Measurements from ENCODE around the gene TBXAS1. TPM values are rescaled to one million over a fixed set of nuclear protein-coding genes. Genes with fewer than 3 reads are reported as not detected.
A peak's percentile ranks its signal among the peaks of the same experiment; 100 is the strongest.

TBXAS1 gene
- total RNA-seq, 1 donor from 2014 or later: 65.4 TPM

DNA sequence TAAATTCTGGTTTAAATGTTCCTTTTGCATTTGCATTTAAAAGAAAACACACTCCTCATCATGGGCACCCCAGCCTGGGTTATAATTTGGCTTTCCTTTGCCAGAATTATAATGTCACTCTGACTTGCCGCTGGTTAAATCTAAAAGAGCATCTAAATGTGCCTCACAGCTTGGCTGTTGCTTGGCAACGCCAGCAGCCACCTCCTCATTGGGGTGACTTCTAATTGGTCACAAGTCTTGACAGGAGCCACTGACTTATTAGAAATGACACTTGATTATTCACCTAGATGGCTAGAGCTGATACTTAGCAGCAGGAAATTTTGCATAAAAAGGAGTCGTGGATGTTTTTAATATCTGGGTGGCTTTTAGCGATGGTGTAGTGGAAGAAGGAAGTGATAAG is 114.3 kb downstream of the TBXAS1 start:
- H3K9me3 ChIP-seq: no peaks in the 10 kb centered on the region
- no peak overlapping the region for H3K4me3 ChIP-seq
- intact Hi-C loops (cut with DNase I): no loop called here
- DNase-seq (no peak), ATAC-seq (no peak)
- TF ChIP-seq, protein P1, sequence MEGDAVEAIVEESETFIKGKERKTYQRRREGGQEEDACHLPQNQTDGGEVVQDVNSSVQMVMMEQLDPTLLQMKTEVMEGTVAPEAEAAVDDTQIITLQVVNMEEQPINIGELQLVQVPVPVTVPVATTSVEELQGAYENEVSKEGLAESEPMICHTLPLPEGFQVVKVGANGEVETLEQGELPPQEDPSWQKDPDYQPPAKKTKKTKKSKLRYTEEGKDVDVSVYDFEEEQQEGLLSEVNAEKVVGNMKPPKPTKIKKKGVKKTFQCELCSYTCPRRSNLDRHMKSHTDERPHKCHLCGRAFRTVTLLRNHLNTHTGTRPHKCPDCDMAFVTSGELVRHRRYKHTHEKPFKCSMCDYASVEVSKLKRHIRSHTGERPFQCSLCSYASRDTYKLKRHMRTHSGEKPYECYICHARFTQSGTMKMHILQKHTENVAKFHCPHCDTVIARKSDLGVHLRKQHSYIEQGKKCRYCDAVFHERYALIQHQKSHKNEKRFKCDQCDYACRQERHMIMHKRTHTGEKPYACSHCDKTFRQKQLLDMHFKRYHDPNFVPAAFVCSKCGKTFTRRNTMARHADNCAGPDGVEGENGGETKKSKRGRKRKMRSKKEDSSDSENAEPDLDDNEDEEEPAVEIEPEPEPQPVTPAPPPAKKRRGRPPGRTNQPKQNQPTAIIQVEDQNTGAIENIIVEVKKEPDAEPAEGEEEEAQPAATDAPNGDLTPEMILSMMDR (IDR thresholded peaks at IDR 0.05): no peak
- no peaks in the 10 kb centered on the region for H3K36me3 ChIP-seq
- no peaks in the 10 kb centered on the region for H3K27me3 ChIP-seq
- H3K4me1 ChIP-seq: no peaks in the 10 kb centered on the region
- H3K27ac ChIP-seq: no peak overlapping the region

DNA sequence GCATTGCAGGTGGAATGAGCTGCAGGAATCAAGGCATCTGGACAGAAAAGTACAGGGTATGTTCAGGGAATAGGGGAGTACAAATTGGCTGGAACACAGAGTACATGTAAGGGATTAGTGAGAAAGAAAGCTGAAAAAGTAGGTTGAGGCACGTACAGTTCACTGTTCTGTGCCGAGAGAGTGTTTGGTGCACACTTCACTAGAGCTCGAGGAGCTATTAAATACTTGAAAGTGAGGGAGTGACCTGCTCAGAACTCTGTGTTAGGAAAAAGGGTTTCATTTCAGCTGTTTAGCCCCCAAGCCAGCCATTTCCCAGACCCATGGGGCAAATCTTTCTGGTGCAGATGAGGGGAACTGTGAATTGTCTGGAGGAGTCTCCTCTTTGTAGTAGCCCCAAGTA is 115.2 kb downstream of the TBXAS1 start:
- DNase-seq: no peak
- H3K27me3 ChIP-seq: no peaks in the 10 kb centered on the region
- no peak overlapping the region for H3K27ac ChIP-seq
- H3K36me3 ChIP-seq: no peaks in the 10 kb centered on the region
- no peak overlapping the region for H3K4me3 ChIP-seq
- peak; percentile 58 for ATAC-seq
- intact Hi-C loops (cut with DNase I): no loop called here
- no peaks in the 10 kb centered on the region for H3K9me3 ChIP-seq
- H3K4me1 ChIP-seq: no peaks in the 10 kb centered on the region
- TF ChIP-seq, protein P1 (IDR thresholded peaks at IDR 0.05): no peak

DNA sequence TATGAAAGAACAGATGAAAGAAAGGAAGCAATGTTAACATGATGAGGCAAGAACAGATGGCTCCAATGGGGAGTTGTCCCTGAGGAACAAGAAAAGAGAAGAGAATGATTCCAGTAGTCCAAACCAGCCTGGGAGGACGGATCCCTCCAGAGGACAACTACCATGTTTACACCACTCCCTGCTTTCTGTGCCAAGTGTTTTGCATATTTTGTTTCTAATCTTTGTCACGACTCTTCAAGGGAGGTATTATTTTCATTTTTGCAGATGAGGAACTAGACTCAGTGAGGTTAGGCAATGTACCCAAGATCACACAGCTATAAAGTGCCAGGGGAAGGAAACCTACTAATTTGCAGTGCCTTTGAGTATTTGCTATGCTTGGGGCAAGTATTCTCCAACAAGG is 117.5 kb downstream of the TBXAS1 start:
- TF ChIP-seq, protein P1 (IDR thresholded peaks at IDR 0.05): no peak
- Histone ChIP-seq H3K4me1 (no peaks in the 10 kb centered on the region), H3K27ac (no peak overlapping the region), H3K9me3 (no peaks in the 10 kb centered on the region), H3K4me3 (no peak overlapping the region), H3K36me3 (no peaks in the 10 kb centered on the region), H3K27me3 (no peaks in the 10 kb centered on the region)
- ATAC-seq (peak; percentile 56), DNase-seq (no peak)
- intact Hi-C loops (cut with DNase I): no loop called here

DNA sequence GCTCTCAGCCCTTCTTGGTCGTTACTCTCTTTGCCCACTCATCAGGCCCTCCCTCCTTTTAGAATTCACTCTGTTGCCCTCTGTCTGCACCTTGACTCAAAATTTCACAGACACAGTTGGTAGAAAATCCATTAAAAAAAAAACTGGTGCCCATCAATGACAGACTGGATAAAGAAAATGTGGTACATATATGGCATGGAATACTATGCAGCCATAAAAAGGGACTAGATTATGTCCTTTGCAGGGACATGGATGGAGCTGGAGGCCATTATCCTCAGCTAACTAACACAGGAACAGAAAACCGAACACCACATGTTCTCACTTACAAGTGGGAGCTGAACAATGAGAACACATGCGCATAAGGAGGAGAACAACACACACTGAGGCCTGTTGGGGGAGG is 118.0 kb downstream of the TBXAS1 start:
- TF ChIP-seq, protein P1 (IDR thresholded peaks at IDR 0.05): no peak
- intact Hi-C loops (cut with DNase I): no loop called here
- ATAC-seq: no peak

DNA sequence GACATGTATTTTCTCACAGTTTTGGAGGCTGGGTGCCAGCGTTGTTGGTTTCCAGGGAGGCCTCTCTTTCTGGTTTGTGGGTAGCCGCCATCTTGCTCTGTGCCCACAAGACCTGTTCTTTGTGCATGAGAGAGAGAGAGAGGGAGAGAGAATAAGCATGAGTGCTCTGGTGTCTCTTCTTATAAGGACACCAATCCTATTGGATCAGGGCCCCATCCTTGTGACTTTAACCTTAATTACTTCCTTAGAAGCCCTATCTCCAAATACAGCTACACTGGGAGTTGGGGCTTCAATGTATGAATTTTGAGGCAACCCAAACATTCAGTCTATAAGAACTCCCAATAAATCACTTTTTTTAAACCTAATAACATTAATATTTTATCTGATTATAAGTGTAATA is 119.1 kb downstream of the TBXAS1 start:
- DNase-seq (no peak), ATAC-seq (no peak)
- intact Hi-C loops (cut with DNase I): no loop called here
- no peak overlapping the region for H3K27ac ChIP-seq
- H3K4me1 ChIP-seq: no peaks in the 10 kb centered on the region
- TF ChIP-seq, protein P1 (IDR thresholded peaks at IDR 0.05): no peak
- no peaks in the 10 kb centered on the region for H3K9me3 ChIP-seq
- no peaks in the 10 kb centered on the region for H3K36me3 ChIP-seq
- no peak overlapping the region for H3K4me3 ChIP-seq
- H3K27me3 ChIP-seq: no peaks in the 10 kb centered on the region

More for the DNA sequence above, 118.0 kb downstream of the TBXAS1 start:
- no peak for DNase-seq
- H3K36me3 ChIP-seq: no peaks in the 10 kb centered on the region
- H3K9me3 ChIP-seq: no peaks in the 10 kb centered on the region
- H3K27me3 ChIP-seq: no peaks in the 10 kb centered on the region
- no peak overlapping the region for H3K4me3 ChIP-seq
- H3K4me1 ChIP-seq: no peaks in the 10 kb centered on the region
- no peak overlapping the region for H3K27ac ChIP-seq
